Natural killer cell treated with Interleukin-12 subunit alpha and Interleukin-12 subunit beta and Interleukin-15 and Interleukin-18, amount 100 ng/mL, for 72 hours (primary cell): ENCODE results near the gene C22orf39. TPM values are rescaled to one million over a fixed set of nuclear protein-coding genes. Genes with fewer than 3 reads are reported as not detected.
"Not testable (repeated sequence)": the region's sequence is repeated elsewhere in the genome, so short reads cannot be mapped to it uniquely, and the experiment has no call there.

Experiments
- ATAC-seq, 2 donors: fragments of 150-1000 bp; cut with Tn5 transposase in 1 of 2; sonication (Bioruptor Pico), chemical (Tn5 transposase) in 1 of 2; 2 replicates each; pipeline ENCODE4 v1.10.0; 2021
- DNase-seq: peaks from one replicate; pipeline ENCODE4 v3.0.0; 2022; ENCODE audit warnings: low spot score
- H3K27ac Mint-ChIP-seq, 2 donors: 1 replicate in 1 of 2; 2 replicates in 1 of 2; pipeline ENCODE4 v1.8.0; 2022; ENCODE audit warnings: mixed read lengths in 2 of 2, mild to moderate bottlenecking in 1 of 2, moderate library complexity in 1 of 2
- H3K27me3 Mint-ChIP-seq, 2 donors: 1 replicate in 1 of 2; 2 replicates in 1 of 2; pipeline ENCODE4 v1.8.0; 2022; ENCODE audit warnings: mixed read lengths in 2 of 2
- H3K36me3 Mint-ChIP-seq: one replicate; pipeline ENCODE4 v1.8.0; 2022; ENCODE audit warnings: mixed read lengths
- H3K4me1 Mint-ChIP-seq, 2 donors: 1 replicate in 1 of 2; 2 replicates in 1 of 2; pipeline ENCODE4 v1.8.0; 2022; ENCODE audit warnings: low read depth in 2 of 2, mixed read lengths in 2 of 2, mild to moderate bottlenecking in 1 of 2
- H3K4me3 Mint-ChIP-seq: one replicate; pipeline ENCODE4 v1.8.0; 2022; ENCODE audit warnings: mixed read lengths
- H3K9me3 Mint-ChIP-seq: 2 replicates; pipeline ENCODE4 v1.8.0; 2022; ENCODE audit warnings: mixed read lengths
- total RNA-seq, 2 donors: library from RNA; stranded (reverse); gene quantifications; one replicate each; pipeline ENCODE4 v1.2.3, GENCODE V29; 2022

Gene C22orf39
- total RNA-seq, 2 donors from 2014 or later, result 27.6 to 36.8 TPM

- H3K9me3 Mint-ChIP-seq, result no peaks in the 10 kb centered on the region
- no peak for DNase-seq
- H3K27ac Mint-ChIP-seq, result peak overlapping the region in 1 of 2 donors; percentile 9
- no peaks in the 10 kb centered on the region for H3K27me3 Mint-ChIP-seq
- ATAC-seq, result no peak
- H3K4me3 Mint-ChIP-seq, result no peak overlapping the region
- H3K36me3 Mint-ChIP-seq, result no peaks in the 10 kb centered on the region
- peaks cover 5 to 24% of the 10 kb centered on the region in 2 donors for H3K4me1 Mint-ChIP-seq
Observed at GRCh38 chr22:19438298-19438697, 9.2 kb downstream of the C22orf39 start.

- peak overlapping the region in 1 of 2 donors; percentile 30 for H3K27ac Mint-ChIP-seq
- H3K4me1 Mint-ChIP-seq, result peaks cover 0 to 22% of the 10 kb centered on the region in 2 donors
- DNase-seq, H3K4me3 Mint-ChIP-seq, H3K36me3 Mint-ChIP-seq, H3K27me3 Mint-ChIP-seq, ATAC-seq, H3K9me3 Mint-ChIP-seq: not testable (repeated sequence)
Observed at GRCh38 chr22:19436444-19437161, 10.9 kb downstream of the C22orf39 start.

- H3K9me3 Mint-ChIP-seq, result no peaks in the 10 kb centered on the region
- no peaks in the 10 kb centered on the region for H3K27me3 Mint-ChIP-seq
- peaks cover 4% of the 10 kb centered on the region for H3K36me3 Mint-ChIP-seq
- peaks cover 8 to 30% of the 10 kb centered on the region in 2 donors for H3K4me1 Mint-ChIP-seq
- no peak for DNase-seq
- ATAC-seq, result no peak
- no peak overlapping the region for H3K4me3 Mint-ChIP-seq
- H3K27ac Mint-ChIP-seq, result peak overlapping the region; percentile 89 to 92
Observed at GRCh38 chr22:19434829-19435580, 12.5 kb downstream of the C22orf39 start.

GRCh38 chr22:19434401-19434800, 13.1 kb downstream of the C22orf39 start:
- H3K4me1 Mint-ChIP-seq, result peaks cover 14 to 36% of the 10 kb centered on the region in 2 donors

GRCh38 chr22:19432133-19432851, 15.2 kb downstream of the C22orf39 start, which contains the start of gene MRPL40:
TSS of gene MRPL40 (plus strand) at chr22:19432545. CDS start at chr22:19432555, 10 bp downstream.
- peaks cover 9% of the 10 kb centered on the region for H3K36me3 Mint-ChIP-seq
- H3K27me3 Mint-ChIP-seq, result no peaks in the 10 kb centered on the region
- ATAC-seq (peak; percentile 95), DNase-seq (peak; percentile 97)
- no peaks in the 10 kb centered on the region for H3K9me3 Mint-ChIP-seq
- H3K4me3 Mint-ChIP-seq, result peak within 1 kb of the TSS; percentile 95
- H3K4me1 Mint-ChIP-seq, result peaks cover 27 to 43% of the 10 kb centered on the region in 2 donors
- H3K27ac Mint-ChIP-seq, result peak within 1 kb of the TSS; percentile 89 to 92

More at GRCh38 chr22:19434401-19434800, 13.1 kb downstream of the C22orf39 start:
- peak overlapping the region; percentile 95 for H3K4me3 Mint-ChIP-seq
- H3K27ac Mint-ChIP-seq, result peak overlapping the region; percentile 89 to 92
- no peaks in the 10 kb centered on the region for H3K27me3 Mint-ChIP-seq
- no peak for ATAC-seq
- H3K36me3 Mint-ChIP-seq, result peaks cover 9% of the 10 kb centered on the region
- no peak for DNase-seq
- H3K9me3 Mint-ChIP-seq, result no peaks in the 10 kb centered on the region

- Mint-ChIP-seq H3K9me3 (no peaks in the 10 kb centered on the region), H3K4me3 (peak within 1 kb of the TSS; percentile 95), H3K36me3 (peaks cover 9% of the 10 kb centered on the region), H3K27me3 (no peaks in the 10 kb centered on the region), H3K27ac (peak within 1 kb of the TSS; percentile 91 to 92), H3K4me1 (peaks cover 33 to 48% of the 10 kb centered on the region in 2 donors)
- DNase-seq (peak; percentile 88), ATAC-seq (peak; percentile 80 to 84)
Observed at GRCh38 chr22:19431649-19432132, 15.8 kb downstream of the C22orf39 start, which contains the start of gene HIRA. TSS of gene HIRA (minus strand) at chr22:19431733. CDS start at chr22:19431476, 257 bp downstream.

GRCh38 chr22:19430890-19431541, 16.5 kb downstream of the C22orf39 start:
- Mint-ChIP-seq H3K4me3 (peak overlapping the region; percentile 95), H3K27ac (peak overlapping the region; percentile 89 to 91), H3K4me1 (peaks cover 40 to 53% of the 10 kb centered on the region in 2 donors), H3K27me3 (no peaks in the 10 kb centered on the region), H3K36me3 (peaks cover 9% of the 10 kb centered on the region), H3K9me3 (no peaks in the 10 kb centered on the region)
- no peak for DNase-seq
- ATAC-seq, result no peak

- ATAC-seq, result no peak
- Mint-ChIP-seq H3K9me3 (no peaks in the 10 kb centered on the region), H3K4me1 (peaks cover 42 to 53% of the 10 kb centered on the region in 2 donors), H3K27ac (peak overlapping the region; percentile 89 to 91), H3K27me3 (no peaks in the 10 kb centered on the region), H3K36me3 (peaks cover 9% of the 10 kb centered on the region), H3K4me3 (peak overlapping the region; percentile 95)
- DNase-seq, result no peak
Observed at GRCh38 chr22:19429950-19430889, 17.3 kb downstream of the C22orf39 start.

- H3K36me3 Mint-ChIP-seq, result no peaks in the 10 kb centered on the region
- H3K27ac Mint-ChIP-seq, result peak overlapping the region in 1 of 2 donors; percentile 94
- no peak overlapping the region for H3K4me3 Mint-ChIP-seq
- ATAC-seq (no peak), DNase-seq (no peak)
- no peaks in the 10 kb centered on the region for H3K27me3 Mint-ChIP-seq
- H3K4me1 Mint-ChIP-seq, result peaks cover 83% of the 10 kb centered on the region in 2 donors
- H3K9me3 Mint-ChIP-seq, result no peaks in the 10 kb centered on the region
Observed at GRCh38 chr22:19424186-19424500, 23.4 kb downstream of the C22orf39 start.

- Mint-ChIP-seq H3K27ac (peak overlapping the region; percentile 91 to 94), H3K4me3 (peak overlapping the region; percentile 44), H3K36me3 (no peaks in the 10 kb centered on the region)
Observed at GRCh38 chr22:19422440-19423301, 24.8 kb downstream of the C22orf39 start.

GRCh38 chr22:19420321-19420720, 27.2 kb downstream of the C22orf39 start:
- DNase-seq (no peak), ATAC-seq (no peak)
- H3K4me3 Mint-ChIP-seq, result peak overlapping the region; percentile 81
- H3K9me3 Mint-ChIP-seq, result no peaks in the 10 kb centered on the region
- H3K36me3 Mint-ChIP-seq, result no peaks in the 10 kb centered on the region
- H3K27me3 Mint-ChIP-seq, result no peaks in the 10 kb centered on the region
- H3K27ac Mint-ChIP-seq, result peak overlapping the region; percentile 91 to 94
- peaks cover 78 to 85% of the 10 kb centered on the region in 2 donors for H3K4me1 Mint-ChIP-seq

More at GRCh38 chr22:19422440-19423301, 24.8 kb downstream of the C22orf39 start:
- ATAC-seq, result no peak
- H3K9me3 Mint-ChIP-seq, result no peaks in the 10 kb centered on the region
- no peak for DNase-seq
- peaks cover 81 to 85% of the 10 kb centered on the region in 2 donors for H3K4me1 Mint-ChIP-seq
- H3K27me3 Mint-ChIP-seq, result no peaks in the 10 kb centered on the region
